Brain microvascular endothelial cell (primary cell): ENCODE measurements around the gene OR52N5.

Experiments used
- DNase-seq: peaks from one replicate; pipeline ENCODE4 v3.0.0-alpha.2; 2020
- H3K27ac ChIP-seq: fragments of 250-450 bp; sonication (Bioruptor Pico); 2 replicates; pipeline ENCODE4 v1.5.1; 2020; ENCODE audit warnings: mild to moderate bottlenecking, moderate library complexity
- H3K27me3 ChIP-seq: fragments of 250-450 bp; sonication (Bioruptor Pico); replicated peaks from 2 replicates; pipeline ENCODE4 v1.5.1; 2020; ENCODE audit warnings: mild to moderate bottlenecking
- H3K36me3 ChIP-seq: fragments of 250-450 bp; sonication (Bioruptor Pico); replicated peaks from 2 replicates; pipeline ENCODE4 v1.5.1; 2020; ENCODE audit warnings: mild to moderate bottlenecking
- H3K4me3 ChIP-seq: 2 replicates; pipeline ENCODE4 v1.5.1; 2011; ENCODE audit warnings: low read depth, mild to moderate bottlenecking, control low read depth, low read length, moderate library complexity
- in situ Hi-C: cut with HindIII; loops from 2 replicates; pipeline ENCODE4 v1.10.0; 2017; ENCODE audit warnings: low sequenced_read_pairs, low pct_ligation_motif_present
- TF ChIP-seq, protein P1 (sequence below): IDR thresholded peaks from 2 replicates; pipeline ENCODE4 v1.5.1; 2011; ENCODE audit warnings: low read depth, mild to moderate bottlenecking, moderate library complexity, low read length, control low read depth, inconsistent platforms; ENCODE audit errors: missing control alignments

Gene OR52N5

DNA sequence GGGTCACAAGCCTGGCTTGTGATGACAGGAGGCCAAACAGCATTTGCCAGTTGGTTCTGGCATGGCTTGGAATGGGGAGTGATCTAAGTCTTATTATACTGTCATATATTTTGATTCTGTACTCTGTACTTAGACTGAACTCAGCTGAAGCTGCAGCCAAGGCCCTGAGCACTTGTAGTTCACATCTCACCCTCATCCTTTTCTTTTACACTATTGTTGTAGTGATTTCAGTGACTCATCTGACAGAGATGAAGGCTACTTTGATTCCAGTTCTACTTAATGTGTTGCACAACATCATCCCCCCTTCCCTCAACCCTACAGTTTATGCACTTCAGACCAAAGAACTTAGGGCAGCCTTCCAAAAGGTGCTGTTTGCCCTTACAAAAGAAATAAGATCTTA, 46.1 kb downstream of the OR52N5 start:
- in situ Hi-C loops: no loop called here
- DNase-seq: peak; percentile 69
- Histone ChIP-seq H3K4me3 (no peak overlapping the region), H3K27ac (peak overlapping the region; percentile 69), H3K36me3 (no peaks in the 10 kb centered on the region), H3K27me3 (no peaks in the 10 kb centered on the region)
- TF ChIP-seq, protein P1, sequence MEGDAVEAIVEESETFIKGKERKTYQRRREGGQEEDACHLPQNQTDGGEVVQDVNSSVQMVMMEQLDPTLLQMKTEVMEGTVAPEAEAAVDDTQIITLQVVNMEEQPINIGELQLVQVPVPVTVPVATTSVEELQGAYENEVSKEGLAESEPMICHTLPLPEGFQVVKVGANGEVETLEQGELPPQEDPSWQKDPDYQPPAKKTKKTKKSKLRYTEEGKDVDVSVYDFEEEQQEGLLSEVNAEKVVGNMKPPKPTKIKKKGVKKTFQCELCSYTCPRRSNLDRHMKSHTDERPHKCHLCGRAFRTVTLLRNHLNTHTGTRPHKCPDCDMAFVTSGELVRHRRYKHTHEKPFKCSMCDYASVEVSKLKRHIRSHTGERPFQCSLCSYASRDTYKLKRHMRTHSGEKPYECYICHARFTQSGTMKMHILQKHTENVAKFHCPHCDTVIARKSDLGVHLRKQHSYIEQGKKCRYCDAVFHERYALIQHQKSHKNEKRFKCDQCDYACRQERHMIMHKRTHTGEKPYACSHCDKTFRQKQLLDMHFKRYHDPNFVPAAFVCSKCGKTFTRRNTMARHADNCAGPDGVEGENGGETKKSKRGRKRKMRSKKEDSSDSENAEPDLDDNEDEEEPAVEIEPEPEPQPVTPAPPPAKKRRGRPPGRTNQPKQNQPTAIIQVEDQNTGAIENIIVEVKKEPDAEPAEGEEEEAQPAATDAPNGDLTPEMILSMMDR: no peak

DNA sequence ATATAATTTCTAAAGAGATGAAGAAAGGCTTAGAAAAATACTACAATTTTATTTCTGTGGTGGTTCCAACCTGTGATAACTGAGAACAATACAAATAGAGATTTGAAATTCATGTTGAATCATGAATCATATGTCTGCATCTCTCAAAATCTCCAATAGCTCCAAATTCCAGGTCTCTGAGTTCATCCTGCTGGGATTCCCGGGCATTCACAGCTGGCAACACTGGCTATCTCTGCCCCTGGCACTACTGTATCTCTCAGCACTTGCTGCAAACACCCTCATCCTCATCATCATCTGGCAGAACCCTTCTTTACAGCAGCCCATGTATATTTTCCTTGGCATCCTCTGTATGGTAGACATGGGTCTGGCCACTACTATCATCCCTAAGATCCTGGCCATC, 46.8 kb downstream of the OR52N5 start, which contains the start of gene OR56B1:
OR56B1 (plus strand) TSS at position 53 of the 400 bp plus-strand sequence; CDS start at position 122, 69 bp downstream.
- Histone ChIP-seq H3K4me3 (no peak within 1 kb of the TSS), H3K27ac (peak within 1 kb of the TSS; percentile 69), H3K27me3 (no peaks in the 10 kb centered on the region), H3K36me3 (no peaks in the 10 kb centered on the region)
- peak; percentile 10 for DNase-seq
- in situ Hi-C loops: no loop called here
- TF ChIP-seq, protein P1: no peak

DNA sequence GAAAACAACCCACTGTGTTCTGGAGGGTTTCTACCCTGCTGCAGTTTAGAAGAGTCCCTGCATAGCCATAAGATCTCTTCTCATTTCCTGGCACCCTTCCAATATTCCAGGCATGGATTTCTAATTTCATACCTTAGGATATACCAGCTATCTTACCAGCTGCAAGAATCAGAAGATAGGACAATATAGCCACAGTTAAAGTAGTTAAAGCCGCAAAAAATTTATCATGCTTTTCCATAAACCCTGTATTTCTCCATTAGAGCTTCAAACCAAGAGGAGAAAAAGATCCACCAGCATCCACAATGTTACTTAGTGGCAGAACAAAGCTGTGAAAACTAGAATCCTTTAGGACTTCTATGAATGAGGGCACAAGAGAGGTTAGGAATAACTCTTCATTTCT, 55.5 kb downstream of the OR52N5 start:
- in situ Hi-C loops: no loop called here
- Histone ChIP-seq H3K4me3 (no peak overlapping the region), H3K27ac (no peak overlapping the region), H3K36me3 (no peaks in the 10 kb centered on the region), H3K27me3 (no peaks in the 10 kb centered on the region)
- TF ChIP-seq, protein P1: no peak
- no peak for DNase-seq

DNA sequence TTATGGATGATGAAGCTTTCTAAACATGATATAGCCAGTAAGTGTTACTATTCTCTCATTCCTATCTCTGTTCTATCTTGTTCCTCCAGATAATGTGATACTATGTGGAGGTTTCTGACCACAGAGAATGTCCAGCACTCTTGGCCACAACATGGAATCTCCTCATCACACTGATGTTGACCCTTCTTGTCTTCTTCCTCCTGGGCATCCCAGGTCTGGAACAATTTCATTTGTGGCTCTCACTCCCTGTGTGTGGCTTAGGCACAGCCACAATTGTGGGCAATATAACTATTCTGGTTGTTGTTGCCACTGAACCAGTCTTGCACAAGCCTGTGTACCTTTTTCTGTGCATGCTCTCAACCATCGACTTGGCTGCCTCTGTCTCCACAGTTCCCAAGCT, 56.8 kb downstream of the OR52N5 start:
- DNase-seq: no peak
- Histone ChIP-seq H3K36me3 (no peaks in the 10 kb centered on the region), H3K27me3 (no peaks in the 10 kb centered on the region), H3K4me3 (no peak overlapping the region), H3K27ac (no peak overlapping the region)
- in situ Hi-C loops: no loop called here
- TF ChIP-seq, protein P1: no peak
